NCI-H1417 (cell line): ENCODE results near the gene DGKB.
A peak's percentile ranks its signal among the peaks of the same experiment; 100 is the strongest.

Source experiments
- DNase-seq, 3 experiments: peaks; one replicate each; lab custom pipeline; 2025; lab: John Stamatoyannopoulos, UW

Gene DGKB

GRCh38 chr7:14688208-14688607, 214.3 kb downstream of the DGKB start:
- DNase-seq = peak in 1 of 3 experiments; percentile 58

- DNase-seq = peak in 1 of 3 experiments; percentile 58
These were observed 214.8 kb downstream of the DGKB start for GRCh38 chr7:14687777-14688176.

GRCh38 chr7:14687241-14687640, 215.3 kb downstream of the DGKB start:
- DNase-seq = no peak

GRCh38 chr7:14685167-14685566, 217.4 kb downstream of the DGKB start:
- no peak for DNase-seq

- no peak for DNase-seq
These were observed 219.6 kb downstream of the DGKB start for GRCh38 chr7:14682910-14683465.

GRCh38 chr7:14676896-14677295, 225.7 kb downstream of the DGKB start:
- DNase-seq = no peak

- peak in 1 of 3 experiments; percentile 55 for DNase-seq
These were observed 229.3 kb downstream of the DGKB start for GRCh38 chr7:14673202-14673601.

- DNase-seq = no peak
These were observed 235.6 kb downstream of the DGKB start for GRCh38 chr7:14666913-14667312.

GRCh38 chr7:14666304-14666703, 236.2 kb downstream of the DGKB start:
- no peak for DNase-seq

- DNase-seq = peak in 2 of 3 experiments; percentile 24 to 66
These were observed 262.8 kb downstream of the DGKB start for GRCh38 chr7:14639801-14640200.

GRCh38 chr7:14639329-14639728, 263.2 kb downstream of the DGKB start:
- peak in 1 of 3 experiments; percentile 41 for DNase-seq

- no peak for DNase-seq
These were observed 264.6 kb downstream of the DGKB start for GRCh38 chr7:14637968-14638367.

- peak in 1 of 3 experiments; percentile 54 for DNase-seq
These were observed 266.6 kb downstream of the DGKB start for GRCh38 chr7:14635955-14636354.

GRCh38 chr7:14630048-14630447, 272.5 kb downstream of the DGKB start:
- DNase-seq = no peak

- DNase-seq = no peak
These were observed 274.0 kb downstream of the DGKB start for GRCh38 chr7:14628516-14628915.

GRCh38 chr7:14626076-14626475, 276.5 kb downstream of the DGKB start:
- DNase-seq = peak in 2 of 3 experiments; percentile 31 to 74

- DNase-seq = peak in 1 of 3 experiments; percentile 12
These were observed 280.0 kb downstream of the DGKB start for GRCh38 chr7:14622559-14622958.

GRCh38 chr7:14606101-14606500, 296.4 kb downstream of the DGKB start:
- DNase-seq = no peak

GRCh38 chr7:14604606-14605005, 297.9 kb downstream of the DGKB start:
- no peak for DNase-seq

GRCh38 chr7:14602851-14603250, 299.7 kb downstream of the DGKB start:
- DNase-seq = no peak

GRCh38 chr7:14600766-14601367, 301.7 kb downstream of the DGKB start:
- no peak for DNase-seq

GRCh38 chr7:14598978-14599377, 303.6 kb downstream of the DGKB start:
- peak in 1 of 3 experiments; percentile 24 for DNase-seq

GRCh38 chr7:14596421-14596820, 306.1 kb downstream of the DGKB start:
- DNase-seq = no peak

GRCh38 chr7:14590206-14590605, 312.3 kb downstream of the DGKB start:
- no peak for DNase-seq
